ENCODE measurements around the gene CIITA.

CIITA gene

DNA sequence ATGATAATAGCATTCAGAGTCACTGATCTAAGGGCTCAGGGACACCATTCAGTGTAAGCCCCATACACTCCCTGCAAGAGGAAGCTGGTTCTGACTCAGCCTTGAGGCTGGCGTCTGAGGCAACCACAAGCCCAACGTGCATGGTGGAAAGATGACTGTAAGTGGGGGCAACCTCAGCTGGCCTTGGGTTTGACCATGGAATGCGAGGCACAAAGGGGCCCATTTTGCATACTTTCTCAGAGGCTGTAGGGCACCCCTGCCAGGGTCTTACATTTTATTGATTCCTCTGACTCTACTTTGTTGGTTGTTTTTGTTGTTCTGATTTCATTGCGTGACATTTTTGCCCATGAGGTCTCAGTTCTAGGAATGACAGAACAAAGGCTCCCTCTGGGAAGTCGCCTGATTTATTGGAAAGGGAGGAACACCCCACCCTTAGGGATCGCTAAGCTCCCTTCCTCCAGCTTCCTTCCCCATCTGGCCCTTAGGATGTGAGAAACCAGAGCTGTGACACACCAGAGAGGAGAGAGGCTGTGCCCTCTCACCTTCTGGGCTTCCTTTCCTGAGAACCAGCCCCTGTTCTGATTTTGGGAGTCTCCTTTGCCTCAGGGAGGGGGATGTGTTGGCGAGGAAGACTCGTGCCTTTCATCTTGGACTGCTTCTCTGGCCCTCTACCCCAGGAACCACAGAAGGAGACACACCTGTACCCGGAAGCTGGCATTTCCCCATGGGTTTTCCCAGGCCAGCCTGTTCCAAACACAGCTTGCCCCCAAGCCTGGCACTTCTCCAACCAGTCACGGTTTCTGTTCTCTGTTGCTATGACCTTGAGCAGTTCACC, 5.6 kb upstream of the CIITA start:
- peaks cover 38% of the 10 kb centered on the region for H3K27me3 ChIP-seq (ENCODE audit: control insufficient read depth, insufficient read depth, low read length)
- H3K4me1 ChIP-seq (ENCODE audit: control insufficient read depth, insufficient read depth, low read length): peaks cover 15% of the 10 kb centered on the region
- H3K4me3 ChIP-seq (ENCODE audit: low read length): peak overlapping the region; percentile 31
- no peak overlapping the region for H3K9ac ChIP-seq (ENCODE audit: low read depth, low read length)
- H3K4me2 ChIP-seq (ENCODE audit: low read length): peak overlapping the region; percentile 67
- no peaks in the 10 kb centered on the region for H3K36me3 ChIP-seq (ENCODE audit: insufficient read depth, low read length)
- no peaks in the 10 kb centered on the region for H3K9me3 ChIP-seq (replicated peaks; ENCODE audit: low read length)

DNA sequence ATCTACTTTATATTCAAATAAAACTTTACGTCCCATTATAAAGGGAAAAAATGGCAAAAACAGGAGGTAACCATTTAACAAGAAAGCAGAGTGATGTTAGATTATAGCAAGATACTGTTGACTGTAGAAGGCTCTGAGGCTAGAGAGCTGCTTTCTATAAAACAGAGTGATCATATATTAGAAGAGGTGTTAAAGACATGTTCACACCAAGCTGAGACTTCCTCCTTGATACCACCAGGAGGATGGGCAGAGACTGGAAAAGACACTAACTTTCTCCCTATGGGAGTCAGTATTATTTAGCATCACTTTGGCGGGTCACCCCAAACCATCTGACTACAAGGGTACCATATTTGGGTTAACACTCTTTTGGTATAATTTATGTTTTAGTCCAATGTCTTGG, 687 bp upstream of the CIITA start:
- H3K4me1 ChIP-seq (ENCODE audit: control insufficient read depth, insufficient read depth, low read length): peaks cover 18% of the 10 kb centered on the region
- no peak overlapping the region for H3K4me3 ChIP-seq (ENCODE audit: low read length)
- peaks cover 69% of the 10 kb centered on the region for H3K27me3 ChIP-seq (ENCODE audit: control insufficient read depth, insufficient read depth, low read length)
- no peak overlapping the region for H3K9ac ChIP-seq (ENCODE audit: low read depth, low read length)
- no peaks in the 10 kb centered on the region for H3K36me3 ChIP-seq (ENCODE audit: insufficient read depth, low read length)
- H3K4me2 ChIP-seq (ENCODE audit: low read length): no peak overlapping the region
- no peaks in the 10 kb centered on the region for H3K9me3 ChIP-seq (replicated peaks; ENCODE audit: low read length)

DNA sequence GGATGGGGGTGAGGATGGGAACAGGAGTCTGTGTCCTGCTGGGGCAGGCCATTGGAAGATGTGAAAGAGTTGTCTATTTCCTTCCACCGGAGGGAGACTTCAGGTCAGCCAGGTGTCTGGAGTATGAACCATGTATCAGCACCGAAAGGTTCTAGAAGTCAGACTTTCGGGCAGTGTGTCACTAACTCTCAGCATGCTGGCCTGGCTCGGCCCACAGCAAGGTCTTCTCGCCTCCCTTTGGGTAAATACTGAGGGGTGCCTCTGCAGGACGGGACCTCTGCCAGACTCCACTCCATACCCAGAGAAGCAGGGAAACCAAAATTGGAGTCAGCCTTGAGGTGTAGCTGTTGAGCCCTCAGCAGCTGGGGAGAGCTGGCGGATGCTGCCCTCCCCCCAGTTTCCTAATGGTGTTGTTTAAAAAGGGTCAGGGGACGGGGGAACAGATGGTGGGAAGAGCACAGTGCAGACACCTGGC, 507 bp downstream of the CIITA start:
- Histone ChIP-seq H3K4me2 (ENCODE audit: low read length) (peak overlapping the region; percentile 23), H3K36me3 (ENCODE audit: insufficient read depth, low read length) (no peaks in the 10 kb centered on the region), H3K9me3 (replicated peaks; ENCODE audit: low read length) (no peaks in the 10 kb centered on the region), H3K9ac (ENCODE audit: low read depth, low read length) (no peak overlapping the region), H3K27me3 (ENCODE audit: control insufficient read depth, insufficient read depth, low read length) (peaks cover 70% of the 10 kb centered on the region), H3K4me1 (ENCODE audit: control insufficient read depth, insufficient read depth, low read length) (peaks cover 12% of the 10 kb centered on the region), H3K4me3 (ENCODE audit: low read length) (no peak overlapping the region)

DNA sequence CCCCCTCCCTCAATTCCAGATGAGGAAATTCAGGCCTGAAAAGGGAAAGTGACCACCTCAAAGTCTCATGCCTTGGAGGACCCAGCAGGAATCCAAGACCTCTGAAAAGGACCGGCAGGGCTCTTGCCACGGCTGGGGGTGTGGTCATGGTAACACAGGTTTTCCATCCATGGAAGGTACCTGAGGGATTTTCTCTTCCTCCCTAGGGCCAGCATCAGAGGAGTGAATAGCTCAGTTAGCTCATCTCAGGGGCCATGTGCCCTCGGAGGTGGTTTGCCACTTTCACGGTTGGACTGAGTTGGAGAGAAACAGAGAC, 1.3 kb downstream of the CIITA start:
- H3K9ac ChIP-seq (ENCODE audit: low read depth, low read length): no peak overlapping the region
- peak overlapping the region; percentile 88 for H3K4me2 ChIP-seq (ENCODE audit: low read length)
- peak overlapping the region; percentile 70 for H3K4me3 ChIP-seq (ENCODE audit: low read length)
- peaks cover 73% of the 10 kb centered on the region for H3K27me3 ChIP-seq (ENCODE audit: control insufficient read depth, insufficient read depth, low read length)
- H3K36me3 ChIP-seq (ENCODE audit: insufficient read depth, low read length): no peaks in the 10 kb centered on the region
- no peaks in the 10 kb centered on the region for H3K9me3 ChIP-seq (replicated peaks; ENCODE audit: low read length)
- H3K4me1 ChIP-seq (ENCODE audit: control insufficient read depth, insufficient read depth, low read length): peaks cover 12% of the 10 kb centered on the region

DNA sequence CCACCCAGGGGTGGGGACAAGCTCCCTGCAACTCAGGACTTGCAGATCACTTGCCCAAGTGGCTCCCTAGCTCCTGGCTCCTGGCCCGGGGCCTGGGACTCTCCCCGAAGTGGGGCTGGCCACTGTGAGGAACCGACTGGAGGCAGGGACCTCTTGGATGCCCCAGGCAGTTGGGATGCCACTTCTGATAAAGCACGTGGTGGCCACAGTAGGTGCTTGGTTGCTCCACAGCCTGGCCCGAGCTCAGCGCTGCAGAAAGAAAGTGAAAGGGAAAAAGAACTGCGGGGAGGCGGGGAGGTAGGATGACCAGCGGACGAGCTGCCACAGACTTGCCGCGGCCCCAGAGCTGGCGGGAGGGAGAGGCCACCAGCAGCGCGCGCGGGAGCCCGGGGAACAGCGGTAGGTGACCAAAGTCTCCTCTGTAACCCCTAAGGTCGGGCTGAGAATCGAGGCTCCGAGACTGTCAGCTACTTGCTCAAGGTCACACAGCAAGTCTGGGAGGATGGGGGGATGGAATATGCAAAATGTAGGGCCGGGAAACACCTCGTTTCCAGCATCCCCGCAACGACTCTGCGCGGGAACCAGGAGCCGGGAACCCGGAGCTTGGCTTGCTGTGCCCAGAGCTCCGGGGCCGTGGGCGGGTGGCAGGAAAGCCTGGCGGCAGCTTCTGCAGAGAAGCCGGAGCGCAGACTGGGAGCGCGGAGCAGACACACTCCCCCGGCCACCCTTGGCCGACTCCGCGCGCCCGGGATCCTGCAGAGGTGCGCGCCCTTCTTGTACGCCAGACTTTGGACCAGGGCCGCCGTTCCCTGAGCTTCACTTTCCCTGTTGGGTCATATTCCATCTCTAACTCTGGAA, 1.9 kb downstream of the CIITA start:
- no peaks in the 10 kb centered on the region for H3K9me3 ChIP-seq (replicated peaks; ENCODE audit: low read length)
- H3K9ac ChIP-seq (ENCODE audit: low read depth, low read length): no peak overlapping the region
- H3K27me3 ChIP-seq (ENCODE audit: control insufficient read depth, insufficient read depth, low read length): peaks cover 73% of the 10 kb centered on the region
- peak overlapping the region; percentile 70 for H3K4me3 ChIP-seq (ENCODE audit: low read length)
- H3K4me1 ChIP-seq (ENCODE audit: control insufficient read depth, insufficient read depth, low read length): peaks cover 12% of the 10 kb centered on the region
- H3K4me2 ChIP-seq (ENCODE audit: low read length): peak overlapping the region; percentile 88
- no peaks in the 10 kb centered on the region for H3K36me3 ChIP-seq (ENCODE audit: insufficient read depth, low read length)

DNA sequence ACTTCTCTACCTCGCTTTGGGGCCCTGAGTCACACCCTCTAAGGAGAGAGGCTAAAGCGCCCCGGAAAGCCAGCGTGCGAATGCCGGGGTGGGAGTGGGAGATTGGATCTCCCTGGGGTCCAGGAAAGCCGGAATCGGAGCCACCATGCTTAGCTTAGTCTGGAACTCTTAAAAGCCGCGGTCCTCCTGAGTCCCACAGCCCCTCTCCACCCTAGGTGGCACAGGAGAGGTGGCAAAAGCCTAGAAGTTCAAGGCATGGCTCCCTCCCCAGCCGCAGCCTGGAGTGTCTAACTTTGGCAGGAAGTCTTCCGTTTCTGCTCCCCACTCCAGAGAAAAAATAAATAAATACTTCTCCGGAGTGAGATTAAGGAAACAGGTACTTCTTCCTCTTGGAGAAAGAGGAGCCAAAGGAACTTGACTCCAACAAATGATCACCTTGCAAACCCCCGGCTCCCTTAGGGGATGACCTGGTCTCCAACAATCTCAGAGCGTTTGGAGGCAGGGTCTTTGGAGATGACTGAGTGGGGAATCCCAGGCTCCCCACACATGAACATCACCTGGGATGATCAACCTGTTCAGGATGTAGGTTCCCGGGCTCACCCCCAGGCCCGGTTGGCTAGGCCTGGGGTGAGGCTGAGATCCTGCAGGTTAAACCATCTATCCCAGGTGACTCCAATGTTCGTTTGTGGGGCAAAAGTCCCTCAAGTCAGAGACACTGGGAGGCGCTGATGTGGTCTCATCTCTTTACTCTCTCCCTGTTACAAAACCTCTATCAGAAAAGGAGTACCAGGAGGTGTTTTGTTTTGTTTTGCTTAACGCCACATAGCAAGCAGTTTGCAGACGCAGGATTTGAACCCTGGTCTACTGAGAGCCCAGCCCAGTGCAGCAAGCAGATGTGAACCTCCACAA, 2.9 kb downstream of the CIITA start:
- peaks cover 12% of the 10 kb centered on the region for H3K4me1 ChIP-seq (ENCODE audit: control insufficient read depth, insufficient read depth, low read length)
- H3K9ac ChIP-seq (ENCODE audit: low read depth, low read length): no peak overlapping the region
- no peaks in the 10 kb centered on the region for H3K36me3 ChIP-seq (ENCODE audit: insufficient read depth, low read length)
- no peaks in the 10 kb centered on the region for H3K9me3 ChIP-seq (replicated peaks; ENCODE audit: low read length)
- peak overlapping the region; percentile 70 for H3K4me3 ChIP-seq (ENCODE audit: low read length)
- no peak overlapping the region for H3K4me2 ChIP-seq (ENCODE audit: low read length)
- H3K27me3 ChIP-seq (ENCODE audit: control insufficient read depth, insufficient read depth, low read length): peaks cover 69% of the 10 kb centered on the region

DNA sequence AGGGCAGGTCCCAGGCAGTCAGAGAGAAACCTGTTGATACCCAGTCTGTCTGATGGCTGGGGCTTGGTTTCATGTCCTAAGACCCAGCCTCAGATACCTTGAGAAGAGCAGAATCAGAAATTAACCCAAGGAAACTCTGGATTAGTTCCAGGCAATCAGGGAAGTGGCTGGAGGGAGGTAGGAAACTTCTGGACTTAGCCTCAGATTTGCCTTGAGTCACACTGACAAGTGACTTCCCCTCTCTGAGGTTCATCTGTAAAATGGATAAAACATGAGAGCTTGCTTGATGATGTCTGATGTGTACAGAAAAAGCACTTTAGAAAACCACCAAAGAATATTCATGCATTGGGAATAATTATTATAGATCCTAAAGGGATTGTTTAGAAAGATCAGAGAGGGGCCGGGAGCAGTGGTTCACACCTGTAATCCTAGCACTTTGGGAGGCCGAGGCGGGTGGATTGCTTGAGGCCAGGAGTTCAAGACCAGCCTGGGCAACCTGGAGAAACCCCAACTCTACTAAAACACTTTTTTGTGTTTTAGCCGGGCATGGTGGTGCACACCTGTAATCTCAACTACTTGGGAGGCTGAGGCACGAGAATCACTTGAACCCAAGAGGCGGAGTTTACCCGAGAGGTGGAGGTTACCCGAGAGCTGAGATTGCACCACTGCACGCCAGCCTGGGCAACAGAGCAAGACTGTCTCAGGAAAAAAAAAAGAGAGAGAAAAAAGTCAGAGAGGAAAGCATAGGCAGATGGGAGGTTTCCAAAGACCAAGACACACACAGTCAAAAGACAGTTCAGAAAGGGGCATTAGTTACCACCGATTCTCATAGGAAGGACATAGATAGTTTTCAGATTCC, 3.8 kb downstream of the CIITA start:
- peaks cover 12% of the 10 kb centered on the region for H3K4me1 ChIP-seq (ENCODE audit: control insufficient read depth, insufficient read depth, low read length)
- H3K36me3 ChIP-seq (ENCODE audit: insufficient read depth, low read length): no peaks in the 10 kb centered on the region
- H3K27me3 ChIP-seq (ENCODE audit: control insufficient read depth, insufficient read depth, low read length): peaks cover 69% of the 10 kb centered on the region
- no peak overlapping the region for H3K4me3 ChIP-seq (ENCODE audit: low read length)
- H3K4me2 ChIP-seq (ENCODE audit: low read length): no peak overlapping the region
- no peak overlapping the region for H3K9ac ChIP-seq (ENCODE audit: low read depth, low read length)
- no peaks in the 10 kb centered on the region for H3K9me3 ChIP-seq (replicated peaks; ENCODE audit: low read length)

DNA sequence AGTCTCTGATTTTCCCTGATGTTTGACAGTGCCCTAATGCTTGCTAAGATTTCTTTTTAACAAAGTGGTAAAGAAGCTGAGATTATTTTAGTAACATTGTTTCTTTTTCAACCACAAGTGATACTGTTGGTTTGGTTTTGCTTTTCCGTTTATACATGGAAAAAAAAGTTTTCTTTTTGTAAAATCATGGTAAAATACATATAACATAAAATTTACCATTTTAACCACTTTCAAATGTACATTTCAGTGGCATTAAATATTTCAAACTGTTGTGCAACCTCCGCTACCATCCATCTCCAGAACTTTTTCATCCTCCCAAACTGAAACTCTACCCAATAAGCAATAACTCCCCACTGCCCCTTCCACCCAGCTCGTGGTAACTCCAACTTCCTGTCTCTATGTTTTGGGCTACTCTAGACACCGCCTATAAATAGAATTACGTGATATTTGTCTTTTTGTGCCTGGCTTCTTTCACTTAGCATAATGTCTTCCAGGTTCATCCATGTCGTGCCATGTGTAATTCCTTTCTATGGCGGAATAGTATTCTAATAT, 4.6 kb downstream of the CIITA start:
- no peaks in the 10 kb centered on the region for H3K9me3 ChIP-seq (replicated peaks; ENCODE audit: low read length)
- H3K4me3 ChIP-seq (ENCODE audit: low read length): no peak overlapping the region
- no peak overlapping the region for H3K4me2 ChIP-seq (ENCODE audit: low read length)
- no peak overlapping the region for H3K9ac ChIP-seq (ENCODE audit: low read depth, low read length)
- no peaks in the 10 kb centered on the region for H3K36me3 ChIP-seq (ENCODE audit: insufficient read depth, low read length)
- H3K4me1 ChIP-seq (ENCODE audit: control insufficient read depth, insufficient read depth, low read length): peaks cover 12% of the 10 kb centered on the region
- peaks cover 72% of the 10 kb centered on the region for H3K27me3 ChIP-seq (ENCODE audit: control insufficient read depth, insufficient read depth, low read length)

DNA sequence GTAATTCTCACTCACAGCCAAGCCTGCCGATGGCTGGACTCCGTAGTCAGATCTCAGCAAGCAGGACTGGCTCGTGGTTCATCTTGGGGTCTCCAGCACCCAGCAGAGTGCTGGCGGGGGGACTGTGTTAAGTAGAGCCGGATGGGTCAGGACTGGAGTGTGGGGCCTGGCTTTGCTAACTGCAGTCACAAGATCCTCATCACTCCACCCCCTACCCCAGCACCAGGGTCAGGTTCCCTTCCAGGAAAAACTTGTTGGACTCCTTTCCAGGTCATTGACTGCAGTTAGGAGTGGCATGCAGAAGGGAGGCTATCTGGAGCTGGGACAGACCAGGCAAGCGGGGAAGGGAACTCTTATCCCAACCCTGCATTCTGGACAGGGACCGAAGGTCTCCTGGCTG, 6.0 kb downstream of the CIITA start:
- Histone ChIP-seq H3K9ac (ENCODE audit: low read depth, low read length) (no peak overlapping the region), H3K9me3 (replicated peaks; ENCODE audit: low read length) (no peaks in the 10 kb centered on the region), H3K27me3 (ENCODE audit: control insufficient read depth, insufficient read depth, low read length) (peaks cover 73% of the 10 kb centered on the region), H3K4me3 (ENCODE audit: low read length) (no peak overlapping the region), H3K4me1 (ENCODE audit: control insufficient read depth, insufficient read depth, low read length) (peaks cover 8% of the 10 kb centered on the region), H3K36me3 (ENCODE audit: insufficient read depth, low read length) (no peaks in the 10 kb centered on the region), H3K4me2 (ENCODE audit: low read length) (no peak overlapping the region)

DNA sequence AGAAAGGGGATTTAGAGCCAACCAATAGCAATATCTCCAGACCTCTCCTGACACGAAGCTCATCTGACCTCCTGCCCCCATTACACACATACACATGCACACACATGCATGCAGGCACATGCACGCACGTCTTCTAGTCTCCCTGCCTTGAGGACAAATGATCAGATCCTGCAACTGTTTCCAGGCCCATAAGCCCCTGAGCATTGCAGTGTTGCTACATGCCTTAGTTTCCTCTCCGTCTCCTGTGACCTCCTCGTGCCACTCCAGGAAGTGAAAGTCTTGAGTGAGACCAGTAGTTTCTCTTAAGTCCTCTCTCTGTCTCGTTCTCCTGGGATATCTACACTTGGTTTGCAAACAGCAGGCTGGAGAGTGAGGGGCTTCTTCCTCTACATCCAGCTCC, 8.2 kb downstream of the CIITA start:
- H3K36me3 ChIP-seq (ENCODE audit: insufficient read depth, low read length): no peaks in the 10 kb centered on the region
- H3K27me3 ChIP-seq (ENCODE audit: control insufficient read depth, insufficient read depth, low read length): peaks cover 63% of the 10 kb centered on the region
- no peak overlapping the region for H3K4me2 ChIP-seq (ENCODE audit: low read length)
- no peaks in the 10 kb centered on the region for H3K4me1 ChIP-seq (ENCODE audit: control insufficient read depth, insufficient read depth, low read length)
- H3K9ac ChIP-seq (ENCODE audit: low read depth, low read length): no peak overlapping the region
- no peaks in the 10 kb centered on the region for H3K9me3 ChIP-seq (replicated peaks; ENCODE audit: low read length)
- no peak overlapping the region for H3K4me3 ChIP-seq (ENCODE audit: low read length)
